K562 (cell line): ENCODE measurements around the gene PRSS56. TPM values are rescaled to one million over a fixed set of nuclear protein-coding genes. Genes with fewer than 3 reads are reported as not detected.

Experiments
- ATAC-seq: fragments of 200-7000 bp; cut with Tn5 transposase; 3 replicates; pipeline ENCODE4 v1.9.1; 2020; ENCODE audit warnings: moderate library complexity
- BruUV-seq: library from RNA; stranded (reverse); fragments of 400-500 nt; replicated peaks from 2 replicates; lab custom pipeline; 2021; lab: Mats Ljungman, UMichigan
- CTCF ChIA-PET: fragments of 300-600 bp; formaldehyde crosslinking; extraction: SDS; loops from one replicate; lab custom pipeline; 2021; ENCODE audit warnings: low intra/inter-chr PET ratio; lab: Yijun Ruan, JAX
- POLR2A ChIA-PET: fragments of 300-600, 350-650 bp; sonication (Branson Sonifier 250); formaldehyde crosslinking; extraction: SDS; loops from one replicate; lab custom pipeline; 2021; ENCODE audit warnings: antibody characterized with exemption, inconsistent platforms; lab: Yijun Ruan, JAX
- DNase-seq, 4 experiments: peaks; one replicate each; pipeline versions ENCODE4 v3.0.0 to v3.0.0-alpha.2; 2011 to 2018; ENCODE audit warnings: low spot score in 3 of 4, mixed read lengths in 3 of 4; ENCODE audit errors: extremely low read depth in 1 of 4
- FAIRE-seq: peaks from 2 replicates; lab custom pipeline; 2011; peaks lifted over from hg19 to GRCh38; lab: Jason Lieb, UNC
- H2AFZ ChIP-seq: 2 replicates; pipeline ENCODE4 v1.6.0; 2011; ENCODE audit warnings: low read depth, low read length, control low read depth, inconsistent platforms
- H3K27ac ChIP-seq: fragments of 200-600 bp; 3 replicates; pipeline ENCODE4 v1.8.0; 2011; ENCODE audit warnings: low read depth, mild to moderate bottlenecking, control low read depth, inconsistent platforms, low read length, moderate library complexity, mixed read lengths; ENCODE audit errors: extremely low read depth
- H3K27me3 ChIP-seq, 2 experiments: fragments of 300-600 bp in 1 of 2; 2 replicates in 1 of 2; 3 replicates in 1 of 2; pipeline versions ENCODE4 v1.6.0 to v1.8.0; 2011; ENCODE audit warnings: inconsistent platforms in 2 of 2, low read length in 2 of 2, mild to moderate bottlenecking in 1 of 2, mixed read lengths in 1 of 2, moderate library complexity in 1 of 2; ENCODE audit not compliant: control insufficient read depth in 2 of 2, insufficient read depth in 2 of 2
- H3K36me3 ChIP-seq: fragments of 300-600 bp; 3 replicates; pipeline ENCODE4 v1.8.0; 2011; ENCODE audit warnings: mild to moderate bottlenecking, low read length, inconsistent platforms; ENCODE audit not compliant: control insufficient read depth, insufficient read depth
- H3K4me1 ChIP-seq, 2 experiments: fragments of 200-600 bp in 1 of 2; replicated peaks in 1 of 2; 2 replicates in 1 of 2; 3 replicates in 1 of 2; pipeline versions ENCODE4 v1.5.1 to v1.8.0; 2011; ENCODE audit warnings: inconsistent platforms in 2 of 2, low read length in 2 of 2, mild to moderate bottlenecking in 1 of 2, mixed read lengths in 1 of 2, moderate library complexity in 1 of 2; ENCODE audit not compliant: control insufficient read depth in 2 of 2, insufficient read depth in 2 of 2
- H3K4me2 ChIP-seq: 2 replicates; pipeline ENCODE4 v1.6.1; 2011; ENCODE audit warnings: low read length, control low read depth, inconsistent platforms, mixed read lengths; ENCODE audit not compliant: insufficient read depth
- H3K4me3 ChIP-seq: fragments of 200-600 bp; sonication (generic), shearing (Covaris generic); 2 replicates; pipeline ENCODE4 v1.5.1; 2016; ENCODE audit warnings: control low read depth, inconsistent platforms
- H3K79me2 ChIP-seq: fragments of 200-600 bp; 3 replicates; pipeline ENCODE4 v1.8.0; 2011; ENCODE audit warnings: low read length, inconsistent platforms; ENCODE audit not compliant: control insufficient read depth, insufficient read depth
- H3K9ac ChIP-seq, 2 experiments: 2 replicates each; pipeline versions ENCODE4 v1.6.0 to v1.6.1; 2011; ENCODE audit warnings: low read depth in 2 of 2, low read length in 2 of 2, control low read depth in 1 of 2, inconsistent platforms in 1 of 2, mild to moderate bottlenecking in 1 of 2, mixed read lengths in 1 of 2; ENCODE audit not compliant: insufficient read depth in 1 of 2
- H3K9me1 ChIP-seq: one replicate; pipeline ENCODE4 v1.6.0; 2011; ENCODE audit warnings: inconsistent platforms, mild to moderate bottlenecking, low read length, moderate library complexity; ENCODE audit not compliant: control insufficient read depth, insufficient read depth
- H3K9me3 ChIP-seq: replicated peaks from 2 replicates; pipeline ENCODE4 v1.5.1; 2011; ENCODE audit warnings: low read depth, low read length, inconsistent platforms; ENCODE audit not compliant: control insufficient read depth, insufficient read depth
- H4K20me1 ChIP-seq: replicated peaks from 2 replicates; pipeline ENCODE4 v1.6.1; 2011; ENCODE audit warnings: low read length, inconsistent platforms, mixed read lengths; ENCODE audit not compliant: control insufficient read depth, insufficient read depth
- BRD4 ChIP-seq: fragments of 200-600 bp; sonication (generic); IDR thresholded peaks from 2 replicates; pipeline ENCODE4 v1.6.1; 2017; ENCODE audit warnings: inconsistent platforms
- GTF2E2 ChIP-seq: fragments of 200-800 bp; sonication (Bioruptor generic); IDR thresholded peaks from 2 replicates; pipeline ENCODE4 v1.6.1; 2016; ENCODE audit warnings: missing genetic modification characterization, missing compliant biosample characterization
- PHF8 ChIP-seq: fragments of 200-600 bp; sonication (generic); IDR thresholded peaks from 2 replicates; pipeline ENCODE4 v1.6.1; 2012; ENCODE audit warnings: mixed run types, mild to moderate bottlenecking, inconsistent platforms, low read length, moderate library complexity, borderline replicate concordance
- PML ChIP-seq: IDR thresholded peaks from 2 replicates; pipeline ENCODE4 v1.6.1; 2012; ENCODE audit warnings: low read length, inconsistent platforms
- SNAPC5 ChIP-seq: fragments of 250-450 bp; sonication (Bioruptor Pico); IDR thresholded peaks from 2 replicates; pipeline ENCODE4 v1.8.0; 2021; ENCODE audit warnings: moderate library complexity, mild to moderate bottlenecking, inconsistent platforms
- ZNF583 ChIP-seq: fragments of 250-450 bp; sonication (Bioruptor Pico); IDR thresholded peaks from 2 replicates; pipeline ENCODE4 v1.4.0; 2020
- WGBS: fragments of 100-300 bp; shearing (Covaris generic); methylation state at CpG from one replicate; pipeline ENCODE4 v1.1.6; 2016; ENCODE audit warnings: low coverage, mixed read lengths; ENCODE audit not compliant: insufficient coverage; ENCODE audit errors: missing lambda C conversion rate; 5-methylcytosine and 5-hydroxymethylcytosine counted together
- in situ Hi-C: fragments of 300-500 bp; cut with MboI; formaldehyde crosslinking; loops from 4 replicates; pipeline ENCODE4 v1.15.0; 2018; ENCODE audit warnings: inconsistent platforms, mixed read lengths
- intact Hi-C: fragments of 100-400 bp; cut with micrococcal nuclease; formaldehyde crosslinking; loops from 2 replicates; pipeline ENCODE4 v1.14.2; 2022
- polyA plus RNA-seq, 8 experiments: library from polyadenylated mRNA; depleted of rRNA in 4 of 8; stranded (reverse) in 5 of 8; unstranded in 3 of 8; fragments of >200 nt; fragmentation: Nextera tagmentation in 2 of 8; fragmentation: Illumina TruSeq in 1 of 8; extraction: Ambion mirVana in 2 of 8; extraction: Trizol in 1 of 8; gene quantifications; 2 replicates each; pipeline versions ENCODE4 v1.2.1 to v1.2.3, GENCODE V29; 2011 to 2014; ENCODE audit warnings: inconsistent platforms in 1 of 8, missing spikeins in 1 of 8
- total RNA-seq, 7 experiments: library from RNA; depleted of rRNA in 6 of 7; stranded (reverse); fragments of >200 nt in 6 of 7; fragmentation: Illumina TruSeq in 2 of 7; extraction: Trizol in 2 of 7; gene quantifications; 2 replicates each; pipeline versions ENCODE4 v1.2.1 to v1.2.3, GENCODE V29; 2011 to 2021; ENCODE audit warnings: low replicate concordance in 1 of 7

Gene PRSS56
- total and polyA plus RNA-seq, 9 of the 15 experiments (the other 6 are each of a cell fraction or from before 2014, with no cell fraction given), result not detected

GRCh38 chr2:232485348-232485756 is 34.8 kb upstream of the PRSS56 start:
- Histone ChIP-seq H3K9me1 (no peaks in the 10 kb centered on the region), H3K9me3 (no peaks in the 10 kb centered on the region), H3K4me2 (no peak overlapping the region), H3K4me1 (peaks cover 0 to 3% of the 10 kb centered on the region in 2 experiments; a peak in 1 of 5 replicates), H3K27ac (no peak overlapping the region), H3K9ac (no peak overlapping the region), H3K27me3 (peaks cover 0 to 19% of the 10 kb centered on the region in 2 experiments; a peak in 3 of 5 replicates), H4K20me1 (no peaks in the 10 kb centered on the region), H3K36me3 (no peaks in the 10 kb centered on the region), H3K4me3 (no peak overlapping the region), H3K79me2 (no peaks in the 10 kb centered on the region), H2AFZ (no peak overlapping the region)
- TF ChIP-seq PHF8 (no peak), PML (no peak), ZNF583 (CRISPR knock-in tag) (no peak), GTF2E2 (no peak), SNAPC5 (CRISPR knock-in tag) (no peak), BRD4 (no peak)
- no TSS peak for BruUV-seq
- DNase-seq, result no peak
- 10% methylated on average over 4 of the region's 22 CpGs for WGBS
- POLR2A ChIA-PET, result no interaction called here
- FAIRE-seq, result no peak
- CTCF ChIA-PET, result no interaction called here
- in situ Hi-C loops (no loop called here), intact Hi-C loops (no loop called here)
- ATAC-seq, result no peak
